ENCODE data around the gene FAM114A2.

Gene FAM114A2

GRCh38 chr5:154038707-154039457, at the start of gene FAM114A2, which contains the start of gene MFAP3:
TSS of gene FAM114A2 (minus strand) at chr5:154038910. CDS start at chr5:154034953, 3,957 bp downstream.
TSS of gene MFAP3 (plus strand) at chr5:154038967. CDS start at chr5:154049723, 10,756 bp downstream.
- peak within 1 kb of the TSS; percentile 95 for H3K4me3 ChIP-seq (ENCODE audit: low read depth, low read length)
- DNase-seq (ENCODE audit: low read depth), result peak; percentile 92
- TF ChIP-seq CTCF (IDR thresholded peaks at IDR 0.05; ENCODE audit: low read depth, low read length) (no peak), MAX (IDR thresholded peaks at IDR 0.05; ENCODE audit: low read depth, low read length) (peak; percentile 74), POLR2A (IDR thresholded peaks at IDR 0.05; ENCODE audit: extremely low read depth, insufficient read length) (peak; percentile 88), MYC (IDR thresholded peaks at IDR 0.05; ENCODE audit: low read depth, low read length) (peak; percentile 69)

- TF ChIP-seq POLR2A (IDR thresholded peaks at IDR 0.05; ENCODE audit: extremely low read depth, insufficient read length), result no peak
- no peak for TF ChIP-seq MAX (IDR thresholded peaks at IDR 0.05; ENCODE audit: low read depth, low read length)
- no peak for TF ChIP-seq MYC (IDR thresholded peaks at IDR 0.05; ENCODE audit: low read depth, low read length)
- no peak for TF ChIP-seq CTCF (IDR thresholded peaks at IDR 0.05; ENCODE audit: low read depth, low read length)
- DNase-seq (ENCODE audit: low read depth), result peak; percentile 33
Measured at GRCh38 chr5:154087260-154087659, 48.5 kb upstream of the FAM114A2 start.

GRCh38 chr5:154086641-154087040, 47.9 kb upstream of the FAM114A2 start:
- TF ChIP-seq POLR2A (IDR thresholded peaks at IDR 0.05; ENCODE audit: extremely low read depth, insufficient read length) (no peak), MAX (IDR thresholded peaks at IDR 0.05; ENCODE audit: low read depth, low read length) (no peak), CTCF (IDR thresholded peaks at IDR 0.05; ENCODE audit: low read depth, low read length) (no peak), MYC (IDR thresholded peaks at IDR 0.05; ENCODE audit: low read depth, low read length) (no peak)
- no peak overlapping the region for H3K4me3 ChIP-seq (ENCODE audit: low read depth, low read length)
- no peak for DNase-seq (ENCODE audit: low read depth)

More at GRCh38 chr5:154087260-154087659, 48.5 kb upstream of the FAM114A2 start:
- H3K4me3 ChIP-seq (ENCODE audit: low read depth, low read length), result no peak overlapping the region

- no peak for DNase-seq (ENCODE audit: low read depth)
- no peak overlapping the region for H3K4me3 ChIP-seq (ENCODE audit: low read depth, low read length)
- TF ChIP-seq MAX (IDR thresholded peaks at IDR 0.05; ENCODE audit: low read depth, low read length) (no peak), MYC (IDR thresholded peaks at IDR 0.05; ENCODE audit: low read depth, low read length) (no peak), CTCF (IDR thresholded peaks at IDR 0.05; ENCODE audit: low read depth, low read length) (no peak), POLR2A (IDR thresholded peaks at IDR 0.05; ENCODE audit: extremely low read depth, insufficient read length) (no peak)
Measured at GRCh38 chr5:154086146-154086545, 47.4 kb upstream of the FAM114A2 start.

- TF ChIP-seq CTCF (IDR thresholded peaks at IDR 0.05; ENCODE audit: low read depth, low read length) (no peak), MAX (IDR thresholded peaks at IDR 0.05; ENCODE audit: low read depth, low read length) (no peak), MYC (IDR thresholded peaks at IDR 0.05; ENCODE audit: low read depth, low read length) (no peak), POLR2A (IDR thresholded peaks at IDR 0.05; ENCODE audit: extremely low read depth, insufficient read length) (no peak)
- no peak overlapping the region for H3K4me3 ChIP-seq (ENCODE audit: low read depth, low read length)
- DNase-seq (ENCODE audit: low read depth), result no peak
Measured at GRCh38 chr5:154084062-154084639, 45.4 kb upstream of the FAM114A2 start.

Measured in NB4 (cell line).